Activated CD4-positive, alpha-beta T cell treated with anti-CD3 and anti-CD28 coated beads, Interleukin-2, amount 50 U/mL, for 48 hours (primary cell): ENCODE measurements around the gene BMP5.

Experiments
- DNase-seq, 2 experiments: peaks; one replicate each; pipeline ENCODE4 v3.0.0-alpha.2; 2020

Gene BMP5

GRCh38 chr6:55705451-55706440, 169.6 kb downstream of the BMP5 start:
- DNase-seq = no peak

- DNase-seq = no peak
Measured at GRCh38 chr6:55704421-55704820, 171.0 kb downstream of the BMP5 start.
